Osteoblast (primary cell): ENCODE measurements around the gene MDGA2. TPM values are rescaled to one million over a fixed set of nuclear protein-coding genes. Genes with fewer than 3 reads are reported as not detected.

Source experiments
- DNase-seq: peaks from one replicate; pipeline ENCODE4 v3.0.0; 2011; ENCODE audit warnings: low spot score, mixed read lengths; ENCODE audit not compliant: insufficient read length; ENCODE audit errors: missing footprints
- H2AFZ ChIP-seq: 2 replicates; pipeline ENCODE4 v1.6.0; 2011; ENCODE audit warnings: mild to moderate bottlenecking, low read length
- H3K27ac ChIP-seq: 2 replicates; pipeline ENCODE4 v1.5.1; 2011; ENCODE audit warnings: mild to moderate bottlenecking, low read depth, low read length, moderate library complexity
- H3K27me3 ChIP-seq: 2 replicates; pipeline ENCODE4 v1.6.0; 2012; ENCODE audit warnings: mild to moderate bottlenecking, control low read depth, inconsistent platforms, low read length, moderate library complexity; ENCODE audit not compliant: insufficient read depth
- H3K36me3 ChIP-seq: 2 replicates; pipeline ENCODE4 v1.5.1; 2011; ENCODE audit warnings: mild to moderate bottlenecking, low read length, control low read depth, moderate library complexity; ENCODE audit not compliant: insufficient read depth
- H3K4me1 ChIP-seq: 2 replicates; pipeline ENCODE4 v1.5.1; 2011; ENCODE audit warnings: mild to moderate bottlenecking, low read length, control low read depth, moderate library complexity; ENCODE audit not compliant: insufficient read depth
- H3K4me2 ChIP-seq: 2 replicates; pipeline ENCODE4 v1.6.0; 2011; ENCODE audit warnings: mild to moderate bottlenecking, low read length; ENCODE audit not compliant: insufficient read depth
- H3K4me3 ChIP-seq: fragments of 200-600 bp; sonication (generic); 3 replicates; pipeline ENCODE4 v1.5.1; 2012; ENCODE audit warnings: mild to moderate bottlenecking, low read length, inconsistent platforms; ENCODE audit not compliant: insufficient read depth
- H3K79me2 ChIP-seq: 2 replicates; pipeline ENCODE4 v1.6.0; 2012; ENCODE audit warnings: mild to moderate bottlenecking, low read length, control low read depth, inconsistent platforms; ENCODE audit not compliant: insufficient read depth
- H3K9me3 ChIP-seq: 2 replicates; pipeline ENCODE4 v1.5.1; 2011; ENCODE audit warnings: low read depth, low read length, control low read depth
- H4K20me1 ChIP-seq: 2 replicates; pipeline ENCODE4 v1.6.0; 2012; ENCODE audit warnings: mild to moderate bottlenecking, low read length, control low read depth; ENCODE audit not compliant: insufficient read depth
- small RNA-seq: library from RNA; depleted of rRNA; stranded (forward); fragments of <200 nt; gene quantifications from one replicate; pipeline ENCODE3, GENCODE V24; 2012
- total RNA-seq: library from RNA; depleted of rRNA; stranded (reverse); fragments of >200 nt; gene quantifications from 2 replicates; pipeline ENCODE4 v1.2.3, GENCODE V29; 2012
- TF ChIP-seq, protein P1 (sequence below): IDR thresholded peaks from 2 replicates; pipeline ENCODE4 v1.5.1; 2011; ENCODE audit warnings: mild to moderate bottlenecking, low read depth, low read length, moderate library complexity; ENCODE audit errors: extremely low read depth

MDGA2 gene
- total RNA-seq, 1 donor = not detected

DNA sequence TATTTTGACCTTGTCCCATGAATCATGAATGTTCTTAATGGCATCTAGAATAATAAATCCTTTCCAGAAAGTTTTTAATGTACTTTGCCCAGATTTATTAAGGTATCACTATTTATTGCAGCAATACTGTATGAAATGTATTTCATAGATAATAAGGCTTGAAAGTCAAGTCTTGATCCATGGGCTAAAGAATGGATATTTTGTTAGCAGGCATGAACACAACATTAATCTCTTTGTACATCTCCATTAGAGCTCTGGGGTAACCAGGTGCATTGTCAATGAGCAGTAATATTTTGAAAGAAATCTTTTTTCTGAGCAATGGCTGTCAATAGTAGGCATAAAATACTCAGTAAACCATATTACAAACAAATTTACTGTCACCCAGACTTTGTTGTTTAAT lies 882.3 kb downstream of the MDGA2 start:
- no peaks in the 10 kb centered on the region for H3K27me3 ChIP-seq
- no peaks in the 10 kb centered on the region for H3K79me2 ChIP-seq
- DNase-seq = no peak
- no peaks in the 10 kb centered on the region for H3K4me1 ChIP-seq
- no peak overlapping the region for H2AFZ ChIP-seq
- H3K27ac ChIP-seq = no peak overlapping the region
- TF ChIP-seq, protein P1, sequence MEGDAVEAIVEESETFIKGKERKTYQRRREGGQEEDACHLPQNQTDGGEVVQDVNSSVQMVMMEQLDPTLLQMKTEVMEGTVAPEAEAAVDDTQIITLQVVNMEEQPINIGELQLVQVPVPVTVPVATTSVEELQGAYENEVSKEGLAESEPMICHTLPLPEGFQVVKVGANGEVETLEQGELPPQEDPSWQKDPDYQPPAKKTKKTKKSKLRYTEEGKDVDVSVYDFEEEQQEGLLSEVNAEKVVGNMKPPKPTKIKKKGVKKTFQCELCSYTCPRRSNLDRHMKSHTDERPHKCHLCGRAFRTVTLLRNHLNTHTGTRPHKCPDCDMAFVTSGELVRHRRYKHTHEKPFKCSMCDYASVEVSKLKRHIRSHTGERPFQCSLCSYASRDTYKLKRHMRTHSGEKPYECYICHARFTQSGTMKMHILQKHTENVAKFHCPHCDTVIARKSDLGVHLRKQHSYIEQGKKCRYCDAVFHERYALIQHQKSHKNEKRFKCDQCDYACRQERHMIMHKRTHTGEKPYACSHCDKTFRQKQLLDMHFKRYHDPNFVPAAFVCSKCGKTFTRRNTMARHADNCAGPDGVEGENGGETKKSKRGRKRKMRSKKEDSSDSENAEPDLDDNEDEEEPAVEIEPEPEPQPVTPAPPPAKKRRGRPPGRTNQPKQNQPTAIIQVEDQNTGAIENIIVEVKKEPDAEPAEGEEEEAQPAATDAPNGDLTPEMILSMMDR = no peak
- no peak overlapping the region for H3K4me3 ChIP-seq
- H3K9me3 ChIP-seq = no peaks in the 10 kb centered on the region
- no peaks in the 10 kb centered on the region for H4K20me1 ChIP-seq
- H3K4me2 ChIP-seq = no peak overlapping the region
- H3K36me3 ChIP-seq = no peaks in the 10 kb centered on the region

Small RNAs within 50 kb of the gene (small RNA-seq; reads per million reads assigned to genes)
- not detected for gene RF00402
